GM10248 (cell line): ENCODE measurements around the gene GRM3.

ENCODE experiments used
- CTCF ChIA-PET: fragments of 300-600 bp; sonication (Branson Sonifier 250); formaldehyde crosslinking; extraction: SDS; loops from one replicate; lab custom pipeline; 2021; ENCODE audit warnings: antibody characterized with exemption; lab: Yijun Ruan, JAX
- POLR2A ChIA-PET: fragments of 350-650 bp; sonication (Branson Sonifier 250); formaldehyde crosslinking; extraction: SDS; loops from one replicate; lab custom pipeline; 2020; ENCODE audit warnings: antibody characterized with exemption; lab: Yijun Ruan, JAX
- DNase-seq: peaks from one replicate; pipeline ENCODE4 v3.0.0; 2012; ENCODE audit errors: extremely low spot score
- CTCF ChIP-seq: IDR thresholded peaks from 2 replicates; pipeline ENCODE4 v1.5.1; 2012; ENCODE audit warnings: mild to moderate bottlenecking, low read depth; ENCODE audit errors: extremely low read depth, missing control alignments, control extremely low read depth

Gene GRM3

GRCh38 chr7:86645225-86645608, 1.5 kb downstream of the GRM3 start:
- POLR2A ChIA-PET = no interaction called here
- no peak for DNase-seq
- no peak for TF ChIP-seq CTCF
- CTCF ChIA-PET = interaction anchor here (1.2 kb wide), 1 partner anchor 9 kb away, joined by 4 read pairs; no protein-coding TSS in a partner anchor

GRCh38 chr7:86645676-86646276, 2.1 kb downstream of the GRM3 start:
- no peak for DNase-seq
- POLR2A ChIA-PET = no interaction called here
- CTCF ChIA-PET = interaction anchor here (1.2 to 2.0 kb wide), 2 partner anchors 10 to 24 kb away, joined by 4 to 8 read pairs; no protein-coding TSS in a partner anchor
- TF ChIP-seq CTCF = no peak

GRCh38 chr7:86647385-86648094, 3.8 kb downstream of the GRM3 start:
- CTCF ChIA-PET = interaction anchor here (0.8 to 2.0 kb wide), 7 partner anchors 16 to 258 kb away, joined by 3 to 8 read pairs (median 3); no protein-coding TSS in a partner anchor
- POLR2A ChIA-PET = no interaction called here
- TF ChIP-seq CTCF = no peak
- DNase-seq = no peak

GRCh38 chr7:86648169-86648568, 4.5 kb downstream of the GRM3 start:
- DNase-seq = no peak
- CTCF ChIA-PET = interaction anchor here (1.0 to 1.7 kb wide), 3 partner anchors 16 to 50 kb away, joined by 3 to 5 read pairs (median 3); no protein-coding TSS in a partner anchor
- no peak for TF ChIP-seq CTCF
- POLR2A ChIA-PET = no interaction called here

- CTCF ChIA-PET = interaction anchor here (1.1 to 1.6 kb wide), 3 partner anchors 9 to 161 kb away, joined by 3 to 9 read pairs (median 5); no protein-coding TSS in a partner anchor
- no peak for DNase-seq
- POLR2A ChIA-PET = no interaction called here
- TF ChIP-seq CTCF = no peak
Observed at GRCh38 chr7:86653919-86654659, 10.4 kb downstream of the GRM3 start.

GRCh38 chr7:86657948-86658347, 14.2 kb downstream of the GRM3 start:
- CTCF ChIA-PET = interaction anchor here (4.4 kb wide), 1 partner anchor 9 kb away, joined by 29 read pairs; no protein-coding TSS in a partner anchor
- no peak for TF ChIP-seq CTCF
- POLR2A ChIA-PET = no interaction called here
- no peak for DNase-seq
